Pons (tissue), 1 donor: Measurements from ENCODE around the gene SMIM20.
A peak's percentile ranks its signal among the peaks of the same experiment; 100 is the strongest.

Experiments
- DNase-seq: peaks from one replicate; pipeline ENCODE4 v3.0.0-alpha.2; 2016; ENCODE audit warnings: low spot score

Gene SMIM20

GRCh38 chr4:25954293-25954904, 40.4 kb downstream of the SMIM20 start:
- DNase-seq: no peak

- DNase-seq: no peak
Measured at GRCh38 chr4:25955705-25956104, 41.7 kb downstream of the SMIM20 start.

GRCh38 chr4:25956260-25956659, 42.2 kb downstream of the SMIM20 start:
- DNase-seq: no peak

- DNase-seq: no peak
Measured at GRCh38 chr4:25958110-25958509, 44.1 kb downstream of the SMIM20 start.

GRCh38 chr4:25962393-25962792, 48.4 kb downstream of the SMIM20 start:
- DNase-seq: no peak

GRCh38 chr4:25965629-25966028, 51.6 kb downstream of the SMIM20 start:
- DNase-seq: no peak

- no peak for DNase-seq
Measured at GRCh38 chr4:25966171-25966570, 52.2 kb downstream of the SMIM20 start.

- no peak for DNase-seq
Measured at GRCh38 chr4:25969374-25970155, 55.5 kb downstream of the SMIM20 start.

- DNase-seq: peak; percentile 48
Measured at GRCh38 chr4:25970226-25970675, 56.2 kb downstream of the SMIM20 start.

GRCh38 chr4:25970691-25971432, 56.8 kb downstream of the SMIM20 start:
- DNase-seq: no peak

GRCh38 chr4:25972366-25972765, 58.3 kb downstream of the SMIM20 start:
- DNase-seq: no peak

- DNase-seq: no peak
Measured at GRCh38 chr4:25972984-25973745, 59.1 kb downstream of the SMIM20 start.

- no peak for DNase-seq
Measured at GRCh38 chr4:25976780-25977179, 62.8 kb downstream of the SMIM20 start.

- DNase-seq: no peak
Measured at GRCh38 chr4:25977397-25978170, 63.6 kb downstream of the SMIM20 start.

- no peak for DNase-seq
Measured at GRCh38 chr4:25978327-25978726, 64.3 kb downstream of the SMIM20 start.
